ENCODE results near the gene TNPO2.

Gene TNPO2

GRCh38 chr19:12676384-12676792 lies 47.3 kb downstream of the TNPO2 start:
- peak; percentile 43 for DNase-seq (ENCODE audit: low read depth)

- DNase-seq (ENCODE audit: low read depth) = no peak
Observed at GRCh38 chr19:12675940-12676339, 47.8 kb downstream of the TNPO2 start.

GRCh38 chr19:12675399-12675798 lies 48.3 kb downstream of the TNPO2 start:
- no peak for DNase-seq (ENCODE audit: low read depth)

- no peak for DNase-seq (ENCODE audit: low read depth)
Observed at GRCh38 chr19:12672744-12673143, 51.0 kb downstream of the TNPO2 start.

GRCh38 chr19:12670159-12670928 lies 53.4 kb downstream of the TNPO2 start:
- no peak for DNase-seq (ENCODE audit: low read depth)

GRCh38 chr19:12669270-12670158 lies 54.2 kb downstream of the TNPO2 start:
- DNase-seq (ENCODE audit: low read depth) = peak; percentile 76

GRCh38 chr19:12668932-12669269 lies 54.8 kb downstream of the TNPO2 start:
- no peak for DNase-seq (ENCODE audit: low read depth)

GRCh38 chr19:12668346-12668745 lies 55.4 kb downstream of the TNPO2 start:
- no peak for DNase-seq (ENCODE audit: low read depth)

GRCh38 chr19:12667731-12668302 lies 55.9 kb downstream of the TNPO2 start:
- no peak for DNase-seq (ENCODE audit: low read depth)

- DNase-seq (ENCODE audit: low read depth) = no peak
Observed at GRCh38 chr19:12666265-12667048, 57.3 kb downstream of the TNPO2 start, which contains the start of the genes MAN2B1 and WDR83. MAN2B1 (minus strand) TSS chr19:12666742; CDS start chr19:12666701, 41 bp downstream. WDR83 (plus strand) TSS chr19:12666807; CDS start chr19:12669791, 2,984 bp downstream.

GRCh38 chr19:12665671-12666264 lies 58.0 kb downstream of the TNPO2 start:
- no peak for DNase-seq (ENCODE audit: low read depth)

GRCh38 chr19:12665281-12665573 lies 58.5 kb downstream of the TNPO2 start:
- DNase-seq (ENCODE audit: low read depth) = no peak

- no peak for DNase-seq (ENCODE audit: low read depth)
Observed at GRCh38 chr19:12664406-12665280, 59.1 kb downstream of the TNPO2 start.

GRCh38 chr19:12660980-12661379 lies 62.8 kb downstream of the TNPO2 start:
- no peak for DNase-seq (ENCODE audit: low read depth)

GRCh38 chr19:12657966-12658365 lies 65.8 kb downstream of the TNPO2 start:
- DNase-seq (ENCODE audit: low read depth) = no peak

GRCh38 chr19:12656899-12657571 lies 66.7 kb downstream of the TNPO2 start:
- no peak for DNase-seq (ENCODE audit: low read depth)

- no peak for DNase-seq (ENCODE audit: low read depth)
Observed at GRCh38 chr19:12655546-12655945, 68.2 kb downstream of the TNPO2 start.

- DNase-seq (ENCODE audit: low read depth) = no peak
Observed at GRCh38 chr19:12652219-12652618, 71.5 kb downstream of the TNPO2 start.

GRCh38 chr19:12649941-12650340 lies 73.8 kb downstream of the TNPO2 start:
- no peak for DNase-seq (ENCODE audit: low read depth)
